ENCODE measurements around the gene XIRP2. TPM values are rescaled to one million over a fixed set of nuclear protein-coding genes. Genes with fewer than 3 reads are reported as not detected.

The XIRP2 gene
- total and polyA plus RNA-seq, 2 of the 8 experiments (the other 6 are each of a cell fraction or from before 2014, with no cell fraction given): 0.11 TPM; not detected in 1

DNA sequence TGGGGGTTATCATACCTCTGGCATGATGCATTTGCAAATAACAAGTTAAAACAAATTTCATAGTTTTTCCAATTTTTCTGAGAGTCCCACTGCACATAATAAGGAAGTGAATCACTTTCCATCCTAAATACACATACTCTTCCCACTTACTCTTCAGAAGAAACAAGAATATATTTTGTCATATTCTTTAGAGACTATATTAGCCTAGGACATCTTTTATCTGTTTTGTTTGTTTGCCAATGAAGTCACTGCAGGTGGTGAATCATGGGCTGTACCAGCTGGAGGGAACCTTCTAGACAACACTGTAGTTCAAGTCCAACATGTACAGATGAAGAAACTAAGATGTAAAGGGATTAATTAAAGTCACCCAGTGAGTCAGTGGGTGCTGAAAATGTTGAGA is 116.8 kb downstream of the XIRP2 start:
- no peak overlapping the region for H3K4me3 ChIP-seq (ENCODE audit: extremely low read depth in 1 of 4, insufficient read depth in 2 of 4, low read depth in 3 of 4, low read length in 4 of 4)
- no peak overlapping the region for H2BK12ac ChIP-seq (ENCODE audit: low read depth, low read length)
- no peak overlapping the region for H2BK15ac ChIP-seq (ENCODE audit: low read length)
- H3K4me2 ChIP-seq (ENCODE audit: insufficient read depth in 1 of 2, low read depth in 2 of 2, low read length in 2 of 2): no peak overlapping the region
- H2BK20ac ChIP-seq (ENCODE audit: low read length): no peak overlapping the region
- no peak overlapping the region for H2AK5ac ChIP-seq (ENCODE audit: low read depth, low read length)
- POLR2A ChIA-PET (ENCODE audit: partially characterized antibody): no interaction called here
- H3K9me3 ChIP-seq (ENCODE audit: insufficient read depth in 2 of 2, low read depth in 1 of 2, low read length in 1 of 2): no peaks in the 10 kb centered on the region
- H3K14ac ChIP-seq (ENCODE audit: insufficient read length): no peak overlapping the region
- no peak overlapping the region for H2BK5ac ChIP-seq (ENCODE audit: low read depth, low read length)
- no peak overlapping the region for H2BK120ac ChIP-seq (replicated peaks; ENCODE audit: low read depth, low read length)
- H3K18ac ChIP-seq (ENCODE audit: extremely low read depth, low read length): no peak overlapping the region
- H3K27ac ChIP-seq (ENCODE audit: low read depth, low read length): no peak overlapping the region
- no peaks in the 10 kb centered on the region for H3K79me2 ChIP-seq (ENCODE audit: control insufficient read depth in 1 of 2, insufficient read depth in 2 of 2, low read length in 2 of 2)
- CTCF ChIA-PET (ENCODE audit: partially characterized antibody): no interaction called here
- H4K5ac ChIP-seq (ENCODE audit: insufficient read length, low read depth, low read length): no peak overlapping the region
- H4K20me1 ChIP-seq (replicated peaks in 1 of 2; ENCODE audit: control insufficient read depth in 1 of 2, insufficient read depth in 2 of 2, low read length in 2 of 2): no peaks in the 10 kb centered on the region
- H3K27me3 ChIP-seq (replicated peaks in 1 of 4; ENCODE audit: control insufficient read depth in 3 of 4, extremely low read depth in 1 of 4, insufficient read depth in 3 of 4, low read length in 3 of 4): no peaks in the 10 kb centered on the region
- DNase-seq (ENCODE audit: low read depth in 1 of 2, low spot score in 2 of 2) (no peak), FAIRE-seq (no peak)
- H3K79me1 ChIP-seq (ENCODE audit: low read depth, low read length): no peaks in the 10 kb centered on the region
- no peak overlapping the region for H3K4ac ChIP-seq (replicated peaks; ENCODE audit: insufficient read length, low read depth, low read length)
- no peak overlapping the region for H4K8ac ChIP-seq (ENCODE audit: extremely low read depth, insufficient read depth, low read length)
- H3K9ac ChIP-seq (replicated peaks in 1 of 4; ENCODE audit: extremely low read depth in 1 of 4, low read depth in 3 of 4, low read length in 3 of 4): no peak overlapping the region
- TF ChIP-seq RAD21 (IDR thresholded peaks at IDR 0.05 in 1 of 2, conservative IDR thresholded peaks at IDR 0.05 in 1 of 2; ENCODE audit: low read depth in 2 of 2, low read length in 2 of 2) (no peak), TEAD4 (IDR thresholded peaks at IDR 0.05; ENCODE audit: low read depth, low read length) (no peak), TAF7 (optimal IDR thresholded peaks at IDR 0.05; ENCODE audit: borderline replicate concordance, low read depth, low read length) (no peak), EP300 (IDR thresholded peaks at IDR 0.05; ENCODE audit: borderline replicate concordance in 1 of 2, low read depth in 2 of 2, low read length in 2 of 2) (no peak), GABPA (IDR thresholded peaks at IDR 0.05; ENCODE audit: borderline replicate concordance, insufficient read depth, low read length) (no peak), FOSL1 (IDR thresholded peaks at IDR 0.05; ENCODE audit: insufficient read depth, low read depth, low read length) (no peak), POLR2AphosphoS5 (IDR thresholded peaks at IDR 0.05; ENCODE audit: low read depth, low read length) (no peak), PHF8 (conservative IDR thresholded peaks at IDR 0.05; ENCODE audit: low read depth, low read length) (no peak), NANOG (IDR thresholded peaks at IDR 0.05; ENCODE audit: insufficient read depth, low read depth, low read length, poor library complexity, severe bottlenecking) (no peak), CHD2 (IDR thresholded peaks at IDR 0.05; ENCODE audit: low read length) (no peak), CBX8 (IDR thresholded peaks at IDR 0.05; ENCODE audit: borderline replicate concordance, low read depth, low read length) (no peak), BCL11A (IDR thresholded peaks at IDR 0.05; ENCODE audit: low read depth in 2 of 2, low read length in 2 of 2) (no peak)
- TF ChIP-seq, protein P1, sequence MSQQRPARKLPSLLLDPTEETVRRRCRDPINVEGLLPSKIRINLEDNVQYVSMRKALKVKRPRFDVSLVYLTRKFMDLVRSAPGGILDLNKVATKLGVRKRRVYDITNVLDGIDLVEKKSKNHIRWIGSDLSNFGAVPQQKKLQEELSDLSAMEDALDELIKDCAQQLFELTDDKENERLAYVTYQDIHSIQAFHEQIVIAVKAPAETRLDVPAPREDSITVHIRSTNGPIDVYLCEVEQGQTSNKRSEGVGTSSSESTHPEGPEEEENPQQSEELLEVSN (IDR thresholded peaks at IDR 0.05): no peak
- H3K23me2 ChIP-seq (ENCODE audit: low read depth, low read length): no peaks in the 10 kb centered on the region; the same call in 1 of the 2 replicates
- no peak overlapping the region for H4K91ac ChIP-seq (replicated peaks; ENCODE audit: insufficient read length, low read length)
- H3K56ac ChIP-seq (replicated peaks; ENCODE audit: insufficient read length, low read depth, low read length): no peak overlapping the region
- no peaks in the 10 kb centered on the region for H3K36me3 ChIP-seq (ENCODE audit: control insufficient read depth in 2 of 4, insufficient read depth in 4 of 4, low read length in 3 of 4)
- H3K4me1 ChIP-seq (replicated peaks in 1 of 4; ENCODE audit: control insufficient read depth in 3 of 4, insufficient read depth in 4 of 4, low read length in 3 of 4): no peaks in the 10 kb centered on the region
- H2AFZ ChIP-seq (ENCODE audit: low read length): no peak overlapping the region
- no peak overlapping the region for H3K23ac ChIP-seq (ENCODE audit: insufficient read length)

All from H1 (cell line).